Fibroblast of mammary gland (primary cell): Measurements from ENCODE around the gene CTU1.

Experiments
- DNase-seq: peaks from one replicate; pipeline ENCODE4 v3.0.0-alpha.2; 2010; ENCODE audit warnings: low read depth
- H3K4me3 ChIP-seq: 2 replicates; pipeline ENCODE4 v1.5.1; 2011; ENCODE audit warnings: low read depth, mild to moderate bottlenecking, low read length, moderate library complexity; ENCODE audit not compliant: control insufficient read depth
- CTCF ChIP-seq: conservative IDR thresholded peaks from 2 replicates; pipeline ENCODE4 v1.5.1; 2011; ENCODE audit warnings: low read depth, low read length, inconsistent platforms; ENCODE audit not compliant: control insufficient read depth, insufficient read depth

CTU1 gene

GRCh38 chr19:51110666-51110971 lies 2.4 kb upstream of the CTU1 start:
- TF ChIP-seq CTCF: no peak
- DNase-seq: no peak
- H3K4me3 ChIP-seq: no peak overlapping the region

GRCh38 chr19:51108805-51109146 lies 567 bp upstream of the CTU1 start:
- no peak for TF ChIP-seq CTCF
- peak overlapping the region; percentile 89 for H3K4me3 ChIP-seq
- no peak for DNase-seq

- H3K4me3 ChIP-seq: peak overlapping the region; percentile 89
- DNase-seq: peak; percentile 36
- TF ChIP-seq CTCF: no peak
Measured at GRCh38 chr19:51107406-51108065, 673 bp downstream of the CTU1 start.

GRCh38 chr19:51103926-51104341 lies 4.3 kb downstream of the CTU1 start:
- H3K4me3 ChIP-seq: no peak overlapping the region
- no peak for TF ChIP-seq CTCF

GRCh38 chr19:51102991-51103390 lies 5.2 kb downstream of the CTU1 start:
- DNase-seq: no peak
- TF ChIP-seq CTCF: no peak
- no peak overlapping the region for H3K4me3 ChIP-seq

More at GRCh38 chr19:51103926-51104341, 4.3 kb downstream of the CTU1 start:
- no peak for DNase-seq

GRCh38 chr19:51101171-51101865 lies 6.9 kb downstream of the CTU1 start:
- TF ChIP-seq CTCF: no peak
- H3K4me3 ChIP-seq: no peak overlapping the region
- peak; percentile 26 for DNase-seq
